ENCODE measurements around the gene TRIM28. TPM values are rescaled to one million over a fixed set of nuclear protein-coding genes. Genes with fewer than 3 reads are reported as not detected.

Gene TRIM28
- total RNA-seq, 1 experiment from 2014 or later: 1,038 TPM

GRCh38 chr19:58509731-58510083 is 34.2 kb upstream of the TRIM28 start:
- H3K27me3 ChIP-seq (replicated peaks; ENCODE audit: insufficient read depth, low read depth, low read length, poor library complexity): no peaks in the 10 kb centered on the region
- no peak overlapping the region for H3K27ac ChIP-seq (ENCODE audit: low read depth, low read length, poor library complexity, severe bottlenecking)
- POLR2A ChIA-PET (ENCODE audit: low non-redundant PET): no interaction called here
- BruUV-seq (replicated peaks): no TSS peak
- no peak overlapping the region for H3K4me3 ChIP-seq (ENCODE audit: low read depth, low read length, poor library complexity, severe bottlenecking)
- H3K4me1 ChIP-seq (ENCODE audit: insufficient read depth, low read length, poor library complexity, severe bottlenecking): peaks cover 2% of the 10 kb centered on the region
- no peaks in the 10 kb centered on the region for H3K9me3 ChIP-seq (ENCODE audit: low read depth, low read length, poor library complexity, severe bottlenecking)
- intact Hi-C loops (cut with micrococcal nuclease; ENCODE audit: unreplicated experiment): no loop called here
- H3K36me3 ChIP-seq (ENCODE audit: insufficient read depth, low read length, poor library complexity, severe bottlenecking): no peaks in the 10 kb centered on the region
- CTCF ChIA-PET: no interaction called here
- TF ChIP-seq EZH2 (IDR thresholded peaks at IDR 0.05; ENCODE audit: borderline replicate concordance, low read depth, low read length, poor library complexity, severe bottlenecking) (no peak), CTCF (conservative IDR thresholded peaks at IDR 0.05; ENCODE audit: low read depth, low read length) (no peak)
- no peak for DNase-seq (ENCODE audit: low spot score)

- TF ChIP-seq CTCF (conservative IDR thresholded peaks at IDR 0.05; ENCODE audit: low read depth, low read length) (no peak), EZH2 (IDR thresholded peaks at IDR 0.05; ENCODE audit: borderline replicate concordance, low read depth, low read length, poor library complexity, severe bottlenecking) (no peak)
- H3K4me1 ChIP-seq (ENCODE audit: insufficient read depth, low read length, poor library complexity, severe bottlenecking): peaks cover 5% of the 10 kb centered on the region
- no peak for DNase-seq (ENCODE audit: low spot score)
- H3K9me3 ChIP-seq (ENCODE audit: low read depth, low read length, poor library complexity, severe bottlenecking): no peaks in the 10 kb centered on the region
- H3K27me3 ChIP-seq (replicated peaks; ENCODE audit: insufficient read depth, low read depth, low read length, poor library complexity): no peaks in the 10 kb centered on the region
- POLR2A ChIA-PET (ENCODE audit: low non-redundant PET): no interaction called here
- BruUV-seq (replicated peaks): no TSS peak
- CTCF ChIA-PET: no interaction called here
- H3K27ac ChIP-seq (ENCODE audit: low read depth, low read length, poor library complexity, severe bottlenecking): no peak overlapping the region
- H3K36me3 ChIP-seq (ENCODE audit: insufficient read depth, low read length, poor library complexity, severe bottlenecking): no peaks in the 10 kb centered on the region
- intact Hi-C loops (cut with micrococcal nuclease; ENCODE audit: unreplicated experiment): no loop called here
- H3K4me3 ChIP-seq (ENCODE audit: low read depth, low read length, poor library complexity, severe bottlenecking): no peak overlapping the region
Measured at GRCh38 chr19:58510084-58510862, 33.6 kb upstream of the TRIM28 start.

- CTCF ChIA-PET: no interaction called here
- intact Hi-C loops (cut with micrococcal nuclease; ENCODE audit: unreplicated experiment): no loop called here
- Histone ChIP-seq H3K36me3 (ENCODE audit: insufficient read depth, low read length, poor library complexity, severe bottlenecking) (peaks cover 6% of the 10 kb centered on the region), H3K9me3 (ENCODE audit: low read depth, low read length, poor library complexity, severe bottlenecking) (no peaks in the 10 kb centered on the region), H3K4me3 (ENCODE audit: low read depth, low read length, poor library complexity, severe bottlenecking) (no peak within 1 kb of the TSS), H3K27me3 (replicated peaks; ENCODE audit: insufficient read depth, low read depth, low read length, poor library complexity) (no peaks in the 10 kb centered on the region), H3K27ac (ENCODE audit: low read depth, low read length, poor library complexity, severe bottlenecking) (peak within 1 kb of the TSS; percentile 23), H3K4me1 (ENCODE audit: insufficient read depth, low read length, poor library complexity, severe bottlenecking) (peaks cover 11% of the 10 kb centered on the region)
- POLR2A ChIA-PET (ENCODE audit: low non-redundant PET): no interaction called here
- no TSS peak for BruUV-seq (replicated peaks)
- TF ChIP-seq CTCF (conservative IDR thresholded peaks at IDR 0.05; ENCODE audit: low read depth, low read length) (no peak), EZH2 (IDR thresholded peaks at IDR 0.05; ENCODE audit: borderline replicate concordance, low read depth, low read length, poor library complexity, severe bottlenecking) (no peak)
- no peak for DNase-seq (ENCODE audit: low spot score)
Measured at GRCh38 chr19:58511353-58512208, 32.3 kb upstream of the TRIM28 start, which contains the start of gene SLC27A5. SLC27A5 (minus strand) TSS chr19:58511992; CDS start chr19:58511955, 37 bp downstream.
